ENCODE results near the gene AMMECR1.
A peak's percentile ranks its signal among the peaks of the same experiment; 100 is the strongest.

The AMMECR1 gene

GRCh38 chrX:110327336-110327735, 9.5 kb upstream of the AMMECR1 start:
- no peaks in the 10 kb centered on the region for H3K36me3 ChIP-seq (ENCODE audit: control insufficient read depth in 2 of 2, insufficient read depth in 2 of 2, low read length in 2 of 2)
- H3K27ac ChIP-seq (ENCODE audit: low read length), result no peak overlapping the region
- no peaks in the 10 kb centered on the region for H3K4me1 ChIP-seq (ENCODE audit: control insufficient read depth, insufficient read depth, low read length)
- H3K4me3 ChIP-seq (ENCODE audit: low read length in 2 of 2), result no peak overlapping the region
- H3K9ac ChIP-seq (ENCODE audit: low read length in 2 of 2), result no peak overlapping the region
- H3K27me3 ChIP-seq (ENCODE audit: control insufficient read depth in 1 of 2, insufficient read depth in 2 of 2, low read length in 2 of 2), result no peaks in the 10 kb centered on the region
- H3K9me3 ChIP-seq (ENCODE audit: control insufficient read depth in 2 of 2, low read length in 2 of 2), result no peaks in the 10 kb centered on the region

GRCh38 chrX:110326712-110327111, 8.8 kb upstream of the AMMECR1 start:
- Histone ChIP-seq H3K4me1 (ENCODE audit: control insufficient read depth, insufficient read depth, low read length) (no peaks in the 10 kb centered on the region), H3K36me3 (ENCODE audit: control insufficient read depth in 2 of 2, insufficient read depth in 2 of 2, low read length in 2 of 2) (no peaks in the 10 kb centered on the region), H3K27me3 (ENCODE audit: control insufficient read depth in 1 of 2, insufficient read depth in 2 of 2, low read length in 2 of 2) (no peaks in the 10 kb centered on the region), H3K9me3 (ENCODE audit: control insufficient read depth in 2 of 2, low read length in 2 of 2) (no peaks in the 10 kb centered on the region), H3K4me3 (ENCODE audit: low read length in 2 of 2) (no peak overlapping the region), H3K9ac (ENCODE audit: low read length in 2 of 2) (no peak overlapping the region), H3K27ac (ENCODE audit: low read length) (no peak overlapping the region)

DNA sequence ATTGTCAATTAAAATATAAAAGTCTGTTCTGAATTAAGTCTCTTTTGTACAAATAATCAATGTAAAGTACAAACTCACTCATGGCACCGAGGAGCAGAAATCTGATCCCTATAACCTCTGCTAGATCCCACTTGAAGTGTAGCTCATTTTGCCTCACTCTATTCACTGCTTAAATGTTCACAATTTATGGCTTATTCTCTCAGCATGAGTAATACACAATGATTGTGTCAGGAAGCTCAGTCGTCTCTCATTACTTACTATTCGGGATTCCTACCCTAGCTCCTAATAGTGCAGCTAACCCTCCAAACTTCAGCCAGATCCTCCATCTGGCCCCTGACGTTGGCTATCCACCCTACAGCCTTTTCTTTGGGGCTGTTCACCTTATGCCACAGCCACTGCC, 4.7 kb upstream of the AMMECR1 start:
- Histone ChIP-seq H3K9me3 (ENCODE audit: control insufficient read depth in 2 of 2, low read length in 2 of 2) (no peaks in the 10 kb centered on the region), H3K36me3 (ENCODE audit: control insufficient read depth in 2 of 2, insufficient read depth in 2 of 2, low read length in 2 of 2) (no peaks in the 10 kb centered on the region), H3K9ac (ENCODE audit: low read length in 2 of 2) (no peak overlapping the region), H3K27ac (ENCODE audit: low read length) (no peak overlapping the region), H3K4me3 (ENCODE audit: low read length in 2 of 2) (no peak overlapping the region), H3K27me3 (ENCODE audit: control insufficient read depth in 1 of 2, insufficient read depth in 2 of 2, low read length in 2 of 2) (peaks cover 0 to 4% of the 10 kb centered on the region in 2 donors), H3K4me1 (ENCODE audit: control insufficient read depth, insufficient read depth, low read length) (no peaks in the 10 kb centered on the region)

GRCh38 chrX:110321670-110322069, 3.8 kb upstream of the AMMECR1 start:
- Histone ChIP-seq H3K27me3 (ENCODE audit: control insufficient read depth in 1 of 2, insufficient read depth in 2 of 2, low read length in 2 of 2) (peaks cover 0 to 4% of the 10 kb centered on the region in 2 donors), H3K9me3 (ENCODE audit: control insufficient read depth in 2 of 2, low read length in 2 of 2) (no peaks in the 10 kb centered on the region), H3K4me1 (ENCODE audit: control insufficient read depth, insufficient read depth, low read length) (no peaks in the 10 kb centered on the region)

DNA sequence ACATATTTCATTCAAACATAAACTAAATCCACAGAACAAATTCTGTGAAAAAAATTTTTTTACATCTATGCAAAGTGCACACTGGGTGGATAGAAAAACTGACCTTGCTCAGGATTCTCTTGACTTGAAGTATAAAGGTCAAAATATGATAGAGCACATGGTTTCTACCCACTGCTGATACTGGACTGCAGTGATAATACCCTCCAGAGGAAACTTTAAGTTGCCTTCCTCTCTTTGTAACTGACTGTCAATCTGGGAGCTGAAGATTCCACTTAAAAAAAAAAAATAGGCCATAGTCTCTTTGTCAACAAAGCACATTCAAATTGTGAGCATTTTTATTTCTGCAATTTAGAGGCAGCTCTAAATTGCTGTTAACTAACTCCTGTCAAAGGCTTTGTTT, 3.2 kb upstream of the AMMECR1 start:
- Histone ChIP-seq H3K9ac (ENCODE audit: low read length in 2 of 2) (no peak overlapping the region), H3K36me3 (ENCODE audit: control insufficient read depth in 2 of 2, insufficient read depth in 2 of 2, low read length in 2 of 2) (no peaks in the 10 kb centered on the region), H3K9me3 (ENCODE audit: control insufficient read depth in 2 of 2, low read length in 2 of 2) (no peaks in the 10 kb centered on the region), H3K4me1 (ENCODE audit: control insufficient read depth, insufficient read depth, low read length) (no peaks in the 10 kb centered on the region), H3K4me3 (ENCODE audit: low read length in 2 of 2) (no peak overlapping the region), H3K27ac (ENCODE audit: low read length) (no peak overlapping the region), H3K27me3 (ENCODE audit: control insufficient read depth in 1 of 2, insufficient read depth in 2 of 2, low read length in 2 of 2) (peaks cover 0 to 4% of the 10 kb centered on the region in 2 donors)

More at GRCh38 chrX:110321670-110322069, 3.8 kb upstream of the AMMECR1 start:
- no peak overlapping the region for H3K4me3 ChIP-seq (ENCODE audit: low read length in 2 of 2)
- H3K9ac ChIP-seq (ENCODE audit: low read length in 2 of 2), result no peak overlapping the region
- H3K27ac ChIP-seq (ENCODE audit: low read length), result no peak overlapping the region
- no peaks in the 10 kb centered on the region for H3K36me3 ChIP-seq (ENCODE audit: control insufficient read depth in 2 of 2, insufficient read depth in 2 of 2, low read length in 2 of 2)

- H3K9ac ChIP-seq (ENCODE audit: low read length in 2 of 2), result no peak overlapping the region
- H3K27me3 ChIP-seq (ENCODE audit: control insufficient read depth in 1 of 2, insufficient read depth in 2 of 2, low read length in 2 of 2), result peaks cover 0 to 4% of the 10 kb centered on the region in 2 donors
- H3K4me3 ChIP-seq (ENCODE audit: low read length in 2 of 2), result no peak overlapping the region
- H3K36me3 ChIP-seq (ENCODE audit: control insufficient read depth in 2 of 2, insufficient read depth in 2 of 2, low read length in 2 of 2), result no peaks in the 10 kb centered on the region
- H3K27ac ChIP-seq (ENCODE audit: low read length), result no peak overlapping the region
- no peaks in the 10 kb centered on the region for H3K9me3 ChIP-seq (ENCODE audit: control insufficient read depth in 2 of 2, low read length in 2 of 2)
- H3K4me1 ChIP-seq (ENCODE audit: control insufficient read depth, insufficient read depth, low read length), result no peaks in the 10 kb centered on the region
Observed at GRCh38 chrX:110320381-110320987, 2.6 kb upstream of the AMMECR1 start.

DNA sequence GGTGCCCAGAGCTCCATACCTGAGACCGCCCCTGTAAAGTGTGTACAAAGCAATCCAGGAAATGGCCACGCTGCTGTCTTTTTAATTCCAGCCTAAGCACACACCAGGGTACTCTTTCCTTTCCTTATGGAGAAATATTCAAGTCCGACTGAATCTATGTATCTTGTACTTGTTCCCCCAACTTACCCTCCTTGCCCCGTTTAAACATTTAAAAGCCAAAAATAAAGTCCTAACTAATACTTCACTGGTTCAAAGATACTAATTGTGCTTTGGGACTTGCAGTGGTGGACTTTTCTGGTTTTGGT, 731 bp upstream of the AMMECR1 start:
- H3K9ac ChIP-seq (ENCODE audit: low read length in 2 of 2), result peak overlapping the region; percentile 69 to 76
- H3K27ac ChIP-seq (ENCODE audit: low read length), result no peak overlapping the region
- H3K4me1 ChIP-seq (ENCODE audit: control insufficient read depth, insufficient read depth, low read length), result no peaks in the 10 kb centered on the region
- H3K4me3 ChIP-seq (ENCODE audit: low read length in 2 of 2), result peak overlapping the region; percentile 71 to 74
- H3K27me3 ChIP-seq (ENCODE audit: control insufficient read depth in 1 of 2, insufficient read depth in 2 of 2, low read length in 2 of 2), result peaks cover 0 to 8% of the 10 kb centered on the region in 2 donors
- no peaks in the 10 kb centered on the region for H3K36me3 ChIP-seq (ENCODE audit: control insufficient read depth in 2 of 2, insufficient read depth in 2 of 2, low read length in 2 of 2)
- H3K9me3 ChIP-seq (ENCODE audit: control insufficient read depth in 2 of 2, low read length in 2 of 2), result no peaks in the 10 kb centered on the region

DNA sequence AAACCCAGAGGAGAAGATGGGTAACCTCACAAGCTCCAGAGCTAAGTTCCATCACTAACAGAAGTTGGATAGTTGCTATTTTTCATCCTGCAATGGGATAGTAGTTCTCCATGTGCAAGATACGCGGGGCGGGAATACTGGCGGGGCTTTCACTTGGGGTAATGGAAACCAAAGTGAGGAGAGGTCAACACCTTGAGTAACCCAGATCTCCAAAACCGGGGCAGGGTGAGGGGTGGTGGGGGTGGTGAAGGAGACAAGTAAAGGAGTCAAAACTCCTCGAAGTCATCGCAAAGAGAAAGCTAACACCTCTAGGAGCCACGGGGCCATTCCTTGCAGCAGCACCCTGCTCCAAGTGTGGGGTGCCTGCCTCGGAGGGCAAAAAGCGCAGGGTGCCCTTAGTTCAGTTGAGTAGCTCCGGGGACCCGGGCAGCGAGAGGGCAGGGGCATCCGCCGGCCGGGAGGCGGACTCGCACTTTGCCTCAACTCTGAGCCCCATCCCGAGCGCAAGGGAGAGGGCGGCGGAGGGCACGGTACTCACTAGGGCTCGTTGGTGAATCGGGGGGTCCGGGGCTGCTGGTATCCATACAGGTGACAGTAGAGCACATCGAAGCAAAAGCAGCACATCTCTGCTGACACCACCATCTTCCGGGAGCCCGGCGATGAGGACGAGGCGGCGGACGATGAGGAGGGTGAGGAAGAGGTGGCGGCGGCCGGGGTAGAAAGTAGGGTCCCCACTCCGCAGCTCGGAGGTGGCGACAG, 645 bp downstream of the AMMECR1 start:
- Histone ChIP-seq H3K4me3 (ENCODE audit: low read length in 2 of 2) (peak overlapping the region; percentile 72 to 80), H3K9me3 (ENCODE audit: control insufficient read depth in 2 of 2, low read length in 2 of 2) (no peaks in the 10 kb centered on the region), H3K27ac (ENCODE audit: low read length) (peak overlapping the region; percentile 42), H3K4me1 (ENCODE audit: control insufficient read depth, insufficient read depth, low read length) (no peaks in the 10 kb centered on the region), H3K9ac (ENCODE audit: low read length in 2 of 2) (peak overlapping the region; percentile 59 to 63), H3K27me3 (ENCODE audit: control insufficient read depth in 1 of 2, insufficient read depth in 2 of 2, low read length in 2 of 2) (peaks cover 0 to 9% of the 10 kb centered on the region in 2 donors), H3K36me3 (ENCODE audit: control insufficient read depth in 2 of 2, insufficient read depth in 2 of 2, low read length in 2 of 2) (no peaks in the 10 kb centered on the region)

GRCh38 chrX:110316351-110317060, 1.4 kb downstream of the AMMECR1 start:
- peak overlapping the region in 1 of 2 donors; percentile 59 for H3K9ac ChIP-seq (ENCODE audit: low read length in 2 of 2)
- H3K27ac ChIP-seq (ENCODE audit: low read length), result no peak overlapping the region
- no peaks in the 10 kb centered on the region for H3K9me3 ChIP-seq (ENCODE audit: control insufficient read depth in 2 of 2, low read length in 2 of 2)
- H3K4me3 ChIP-seq (ENCODE audit: low read length in 2 of 2), result peak overlapping the region; percentile 72 to 80
- H3K36me3 ChIP-seq (ENCODE audit: control insufficient read depth in 2 of 2, insufficient read depth in 2 of 2, low read length in 2 of 2), result no peaks in the 10 kb centered on the region
- peaks cover 0 to 9% of the 10 kb centered on the region in 2 donors for H3K27me3 ChIP-seq (ENCODE audit: control insufficient read depth in 1 of 2, insufficient read depth in 2 of 2, low read length in 2 of 2)
- H3K4me1 ChIP-seq (ENCODE audit: control insufficient read depth, insufficient read depth, low read length), result no peaks in the 10 kb centered on the region

- H3K27me3 ChIP-seq (ENCODE audit: control insufficient read depth in 1 of 2, insufficient read depth in 2 of 2, low read length in 2 of 2), result peaks cover 0 to 8% of the 10 kb centered on the region in 2 donors
- H3K9ac ChIP-seq (ENCODE audit: low read length in 2 of 2), result no peak overlapping the region
- H3K4me3 ChIP-seq (ENCODE audit: low read length in 2 of 2), result no peak overlapping the region
Observed at GRCh38 chrX:110315551-110315950, 2.3 kb downstream of the AMMECR1 start.

More at GRCh38 chrX:110315551-110315950, 2.3 kb downstream of the AMMECR1 start:
- no peaks in the 10 kb centered on the region for H3K4me1 ChIP-seq (ENCODE audit: control insufficient read depth, insufficient read depth, low read length)
- H3K9me3 ChIP-seq (ENCODE audit: control insufficient read depth in 2 of 2, low read length in 2 of 2), result no peaks in the 10 kb centered on the region
- no peak overlapping the region for H3K27ac ChIP-seq (ENCODE audit: low read length)
- H3K36me3 ChIP-seq (ENCODE audit: control insufficient read depth in 2 of 2, insufficient read depth in 2 of 2, low read length in 2 of 2), result no peaks in the 10 kb centered on the region

Measured in stomach smooth muscle (tissue), 2 donors.